ENCODE measurements around the gene CNTNAP2. TPM values are rescaled to one million over a fixed set of nuclear protein-coding genes. Genes with fewer than 3 reads are reported as not detected.

CNTNAP2 gene
- total and polyA plus RNA-seq, 9 of the 15 experiments (the other 6 are each of a cell fraction or from before 2014, with no cell fraction given): 0.04 to 0.62 (median 0.09) TPM; not detected in 4

GRCh38 chr7:146321301-146321700, 204.7 kb downstream of the CNTNAP2 start:
- Histone ChIP-seq H3K4me1 (replicated peaks in 1 of 2; ENCODE audit: control insufficient read depth in 2 of 2, insufficient read depth in 2 of 2, low read length in 2 of 2) (no peaks in the 10 kb centered on the region), H3K79me2 (ENCODE audit: control insufficient read depth, insufficient read depth, low read length) (no peaks in the 10 kb centered on the region), H3K27me3 (ENCODE audit: control insufficient read depth in 2 of 2, insufficient read depth in 2 of 2, low read length in 2 of 2) (no peaks in the 10 kb centered on the region), H3K4me3 (no peak overlapping the region), H3K9me1 (ENCODE audit: control insufficient read depth, insufficient read depth, low read length) (no peaks in the 10 kb centered on the region), H2AFZ (ENCODE audit: low read depth, low read length) (no peak overlapping the region), H3K9ac (ENCODE audit: insufficient read depth in 1 of 2, low read depth in 2 of 2, low read length in 2 of 2) (no peak overlapping the region), H3K4me2 (ENCODE audit: insufficient read depth, low read length) (no peak overlapping the region), H3K27ac (ENCODE audit: extremely low read depth, low read depth, low read length) (no peak overlapping the region), H3K9me3 (replicated peaks; ENCODE audit: control insufficient read depth, insufficient read depth, low read depth, low read length) (peaks cover 4% of the 10 kb centered on the region; the same call in 1 of the 2 replicates), H4K20me1 (replicated peaks; ENCODE audit: control insufficient read depth, insufficient read depth, low read length) (no peaks in the 10 kb centered on the region), H3K36me3 (ENCODE audit: control insufficient read depth, insufficient read depth, low read length) (no peaks in the 10 kb centered on the region)
- ChIA-PET POLR2A (no interaction called here), CTCF (ENCODE audit: low intra/inter-chr PET ratio) (no interaction called here)
- no TSS peak for BruUV-seq (replicated peaks)
- intact Hi-C loops (cut with micrococcal nuclease): no loop called here
- no peak for FAIRE-seq
- ATAC-seq: no peak
- WGBS (ENCODE audit: insufficient coverage, low coverage, missing lambda C conversion rate): 2% methylated on average over 4 of the region's 4 CpGs
- no peak for DNase-seq (ENCODE audit: extremely low read depth in 1 of 4, low spot score in 3 of 4)
- in situ Hi-C loops (cut with MboI): no loop called here
- TF ChIP-seq BDP1 (IDR thresholded peaks at IDR 0.05; ENCODE audit: insufficient read depth, insufficient read length) (no peak), GTF2B (IDR thresholded peaks at IDR 0.05; ENCODE audit: extremely low read depth, insufficient read length) (no peak), REST (IDR thresholded peaks at IDR 0.05; ENCODE audit: borderline replicate concordance) (no peak), REST (CRISPR knock-in tag; IDR thresholded peaks at IDR 0.05; ENCODE audit: low read depth) (no peak), SMARCA5 (IDR thresholded peaks at IDR 0.05) (no peak), POLR2G (IDR thresholded peaks at IDR 0.05; ENCODE audit: low read depth, low read length) (no peak), RBM17 (IDR thresholded peaks at IDR 0.05; ENCODE audit: borderline replicate concordance, low read depth, low read length) (no peak), ZNF311 (CRISPR knock-in tag; IDR thresholded peaks at IDR 0.05) (no peak), ZNF224 (CRISPR knock-in tag; IDR thresholded peaks at IDR 0.05) (no peak), DACH1 (IDR thresholded peaks at IDR 0.05; ENCODE audit: partially characterized antibody) (no peak), ZNF175 (CRISPR knock-in tag; IDR thresholded peaks at IDR 0.05; ENCODE audit: low read depth) (no peak), TBL1XR1 (IDR thresholded peaks at IDR 0.05; ENCODE audit: low read length in 2 of 2) (no peak), ETV1 (tag; conservative IDR thresholded peaks at IDR 0.05; ENCODE audit: low read depth) (no peak), ZNF766 (CRISPR knock-in tag; conservative IDR thresholded peaks at IDR 0.05) (no peak), ZNF79 (CRISPR knock-in tag; IDR thresholded peaks at IDR 0.05; ENCODE audit: low read depth) (no peak), POU5F1 (IDR thresholded peaks at IDR 0.05; ENCODE audit: borderline replicate concordance, low read depth, low read length, partially characterized antibody) (no peak), MBD2 (IDR thresholded peaks at IDR 0.05; ENCODE audit: borderline replicate concordance, low read depth) (no peak)
